Fibroblast of pulmonary artery (primary cell): ENCODE measurements around the gene MALSU1.
A peak's percentile ranks its signal among the peaks of the same experiment; 100 is the strongest.

ENCODE experiments used
- DNase-seq: peaks from one replicate; pipeline ENCODE4 v3.0.0-alpha.2; 2010; ENCODE audit warnings: low read depth
- H3K4me3 ChIP-seq: replicated peaks from 2 replicates; pipeline ENCODE4 v1.5.1; 2011; ENCODE audit warnings: low read depth, mild to moderate bottlenecking, control low read depth, low read length, moderate library complexity
- TF ChIP-seq, protein P1 (sequence below): IDR thresholded peaks from 2 replicates; pipeline ENCODE4 v1.5.1; 2011; ENCODE audit warnings: mild to moderate bottlenecking, control low read depth, low read length, inconsistent platforms; ENCODE audit errors: missing control alignments

Gene MALSU1

DNA sequence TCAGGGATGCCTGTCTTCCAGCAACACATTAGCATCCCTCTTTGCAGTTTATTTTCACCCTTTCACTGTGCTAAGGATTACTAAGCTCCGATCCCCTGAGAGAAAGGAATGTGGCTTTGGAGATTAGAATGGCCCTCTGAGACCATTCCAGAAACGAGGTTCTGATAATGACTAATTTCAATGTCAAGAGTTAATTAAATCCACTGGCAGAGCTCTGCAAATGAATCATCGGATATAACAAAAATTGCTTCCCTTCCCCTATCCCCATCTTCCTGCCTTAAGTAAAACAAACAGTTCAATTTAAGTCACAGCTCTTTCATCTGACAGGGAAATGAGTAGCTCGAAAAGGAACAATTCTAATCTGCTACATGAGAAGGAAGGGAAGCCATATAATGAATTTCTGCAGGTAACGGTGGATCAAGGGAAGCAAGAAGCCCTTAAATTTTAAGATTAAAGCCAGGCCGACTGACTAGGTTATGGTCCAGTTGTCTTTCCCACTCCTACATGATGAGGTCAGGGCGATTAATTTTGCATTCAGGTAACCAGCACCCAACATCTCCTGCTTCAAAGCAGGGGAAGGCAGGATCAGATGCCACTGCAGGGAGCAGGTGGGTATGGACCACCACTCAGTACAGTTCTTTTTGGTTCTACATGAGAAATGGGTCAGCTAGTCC lies 50.5 kb downstream of the MALSU1 start:
- TF ChIP-seq, protein P1, sequence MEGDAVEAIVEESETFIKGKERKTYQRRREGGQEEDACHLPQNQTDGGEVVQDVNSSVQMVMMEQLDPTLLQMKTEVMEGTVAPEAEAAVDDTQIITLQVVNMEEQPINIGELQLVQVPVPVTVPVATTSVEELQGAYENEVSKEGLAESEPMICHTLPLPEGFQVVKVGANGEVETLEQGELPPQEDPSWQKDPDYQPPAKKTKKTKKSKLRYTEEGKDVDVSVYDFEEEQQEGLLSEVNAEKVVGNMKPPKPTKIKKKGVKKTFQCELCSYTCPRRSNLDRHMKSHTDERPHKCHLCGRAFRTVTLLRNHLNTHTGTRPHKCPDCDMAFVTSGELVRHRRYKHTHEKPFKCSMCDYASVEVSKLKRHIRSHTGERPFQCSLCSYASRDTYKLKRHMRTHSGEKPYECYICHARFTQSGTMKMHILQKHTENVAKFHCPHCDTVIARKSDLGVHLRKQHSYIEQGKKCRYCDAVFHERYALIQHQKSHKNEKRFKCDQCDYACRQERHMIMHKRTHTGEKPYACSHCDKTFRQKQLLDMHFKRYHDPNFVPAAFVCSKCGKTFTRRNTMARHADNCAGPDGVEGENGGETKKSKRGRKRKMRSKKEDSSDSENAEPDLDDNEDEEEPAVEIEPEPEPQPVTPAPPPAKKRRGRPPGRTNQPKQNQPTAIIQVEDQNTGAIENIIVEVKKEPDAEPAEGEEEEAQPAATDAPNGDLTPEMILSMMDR, result no peak
- H3K4me3 ChIP-seq, result no peak overlapping the region
- peak; percentile 58 for DNase-seq

- TF ChIP-seq, protein P1, result no peak
- DNase-seq, result no peak
- no peak overlapping the region for H3K4me3 ChIP-seq
These were observed 51.3 kb downstream of the MALSU1 start for GRCh38 chr7:23350466-23350865.

GRCh38 chr7:23353172-23353571 lies 54.0 kb downstream of the MALSU1 start:
- no peak overlapping the region for H3K4me3 ChIP-seq
- no peak for DNase-seq
- TF ChIP-seq, protein P1, result no peak

GRCh38 chr7:23356168-23356567 lies 57.0 kb downstream of the MALSU1 start:
- no peak overlapping the region for H3K4me3 ChIP-seq
- TF ChIP-seq, protein P1, result no peak
- no peak for DNase-seq

GRCh38 chr7:23356726-23357125 lies 57.6 kb downstream of the MALSU1 start:
- TF ChIP-seq, protein P1, result no peak
- peak; percentile 48 for DNase-seq
- H3K4me3 ChIP-seq, result no peak overlapping the region

GRCh38 chr7:23357190-23358093 lies 58.3 kb downstream of the MALSU1 start:
- no peak overlapping the region for H3K4me3 ChIP-seq
- TF ChIP-seq, protein P1, result peak; percentile 33
- DNase-seq, result peak; percentile 74
